HG02870 (cell line): Measurements from ENCODE around the gene TMEM263.

Experiments
- ATAC-seq: cut with Tn5 transposase; IDR thresholded peaks from one replicate; pipeline ENCODE4 v1.9.1; 2021; ENCODE audit warnings: mild to moderate bottlenecking, moderate library complexity; ENCODE audit not compliant: unreplicated experiment

The TMEM263 gene

DNA sequence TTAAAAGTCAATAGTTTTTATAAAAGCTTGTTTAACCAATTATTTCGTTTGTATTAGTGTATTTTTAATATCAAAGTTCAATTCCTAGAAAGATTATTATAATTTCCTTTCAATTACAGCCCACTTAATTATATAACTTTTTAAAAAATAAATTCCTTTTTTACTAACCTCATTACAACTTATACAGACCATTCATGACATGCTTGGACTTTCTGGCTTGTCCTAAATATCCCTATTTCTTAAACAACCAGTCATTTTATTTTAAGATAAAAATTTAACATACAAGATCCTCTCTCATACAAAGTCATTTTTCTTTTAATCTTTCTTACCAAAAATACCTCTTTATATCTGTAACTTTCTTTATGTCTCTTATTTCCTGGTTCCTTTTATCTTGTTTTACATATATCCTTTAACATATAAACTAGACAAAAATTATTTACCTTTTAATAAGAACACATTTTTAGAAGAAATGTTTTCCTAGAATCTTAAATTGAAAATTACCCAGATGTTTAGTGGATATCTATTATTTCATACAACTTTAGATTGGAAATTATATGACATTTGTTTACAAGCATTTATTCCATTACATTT is 10.4 kb upstream of the TMEM263 start:
- ATAC-seq, result no peak

- no peak for ATAC-seq
Measured at GRCh38 chr12:106947461-106947860, 8.2 kb upstream of the TMEM263 start.

GRCh38 chr12:106950591-106950990 is 5.1 kb upstream of the TMEM263 start:
- ATAC-seq, result no peak

GRCh38 chr12:106953352-106954250 is 2.1 kb upstream of the TMEM263 start:
- no peak for ATAC-seq

DNA sequence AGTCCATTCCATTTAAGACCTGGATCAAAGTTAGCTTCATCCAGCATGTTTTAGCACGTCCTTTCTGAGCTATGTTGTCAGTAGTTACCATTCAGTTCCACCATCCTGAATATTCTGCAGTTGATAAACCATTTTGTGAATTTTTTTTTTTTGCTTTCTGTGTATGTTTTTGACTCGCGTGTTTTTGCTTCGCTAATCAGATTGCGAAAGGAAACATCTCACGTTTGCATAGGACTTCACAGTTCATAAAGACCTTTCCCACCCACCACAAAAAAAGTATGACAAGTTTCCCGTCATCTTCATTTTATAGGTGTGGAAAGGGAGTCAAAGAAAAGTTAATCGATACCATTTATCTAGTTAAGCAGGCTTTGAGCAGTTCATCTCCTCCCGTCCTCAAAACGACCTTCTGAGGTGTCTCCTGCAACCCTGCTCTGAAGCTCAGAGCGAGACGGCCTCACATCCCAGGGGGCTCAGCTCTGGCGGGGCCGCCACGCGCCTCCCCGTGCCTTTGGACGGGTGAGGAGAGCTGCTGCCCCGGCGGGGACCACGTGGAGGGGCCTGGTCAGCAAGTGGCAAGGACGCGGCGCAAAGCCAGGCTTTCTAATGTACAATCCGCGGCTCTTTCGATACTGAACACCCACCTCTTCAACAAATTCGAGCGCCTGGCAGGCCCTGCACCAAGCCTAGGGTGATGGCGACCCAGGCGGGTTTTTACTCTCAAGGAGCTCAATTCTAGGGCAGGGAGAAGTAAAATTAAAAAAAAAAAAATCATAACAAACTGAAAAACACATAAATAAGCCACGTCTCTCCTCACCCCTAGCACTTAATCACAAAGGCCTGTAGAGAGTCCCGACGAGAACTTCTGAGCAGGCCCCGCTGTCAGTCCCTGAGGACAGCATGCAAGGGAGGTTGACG is 988 bp upstream of the TMEM263 start:
- no peak for ATAC-seq

GRCh38 chr12:106956048-106956578 is 406 bp downstream of the TMEM263 start:
- peak; percentile 28 for ATAC-seq

DNA sequence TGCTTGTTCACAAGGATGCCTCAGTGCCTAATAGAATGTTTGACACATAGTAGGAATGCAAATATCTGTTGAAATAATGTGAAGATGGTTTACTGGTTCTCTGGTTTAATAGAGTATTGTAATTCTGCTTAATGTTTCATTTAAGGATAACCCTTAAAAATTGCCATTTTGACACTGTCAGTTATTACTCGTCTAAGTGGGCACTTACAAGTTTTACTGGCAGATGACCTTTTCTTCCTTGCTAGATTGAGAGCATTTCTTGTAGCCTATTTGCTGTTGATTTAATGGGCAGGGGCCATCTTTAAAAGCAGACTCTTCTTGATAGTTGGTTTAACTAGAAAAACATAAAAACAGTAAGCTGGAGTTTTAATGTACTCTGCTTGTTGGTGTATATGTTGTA is 1.9 kb downstream of the TMEM263 start:
- ATAC-seq, result no peak

GRCh38 chr12:106960443-106960842 is 4.7 kb downstream of the TMEM263 start:
- ATAC-seq, result no peak

GRCh38 chr12:106962286-106962685 is 6.6 kb downstream of the TMEM263 start:
- ATAC-seq, result no peak

DNA sequence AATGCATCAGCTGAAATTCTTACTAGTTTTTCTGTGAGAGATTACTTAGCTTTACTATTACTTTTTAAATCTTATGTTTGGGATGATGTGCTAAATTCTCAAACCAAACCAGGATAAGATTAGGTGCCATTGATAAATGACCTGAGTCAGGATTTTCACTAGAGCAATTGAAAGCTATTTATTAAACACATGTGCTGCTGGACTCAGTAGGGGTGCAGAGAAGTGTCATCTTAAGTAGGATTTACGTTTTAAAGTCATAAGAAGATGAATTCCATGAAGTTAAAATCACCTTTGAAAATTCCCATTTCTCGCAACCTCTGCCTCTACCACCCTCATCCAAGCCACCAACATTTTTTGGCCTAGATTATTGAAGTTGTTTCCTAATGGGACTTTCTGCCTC is 8.8 kb downstream of the TMEM263 start:
- ATAC-seq, result no peak

DNA sequence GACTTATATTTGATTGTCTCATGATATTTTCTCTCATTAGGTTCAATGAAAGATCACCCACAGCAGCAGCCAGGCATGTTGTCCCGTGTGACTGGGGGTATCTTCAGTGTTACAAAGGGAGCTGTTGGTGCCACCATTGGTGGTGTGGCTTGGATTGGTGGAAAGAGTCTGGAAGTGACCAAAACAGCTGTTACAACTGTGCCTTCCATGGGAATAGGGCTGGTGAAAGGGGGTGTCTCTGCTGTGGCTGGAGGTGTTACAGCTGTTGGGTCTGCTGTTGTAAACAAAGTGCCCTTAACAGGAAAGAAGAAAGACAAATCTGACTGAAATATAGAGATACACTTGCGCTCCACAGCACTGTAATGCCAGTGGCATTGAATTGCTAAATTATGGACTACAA is 15.4 kb downstream of the TMEM263 start:
- ATAC-seq, result no peak

DNA sequence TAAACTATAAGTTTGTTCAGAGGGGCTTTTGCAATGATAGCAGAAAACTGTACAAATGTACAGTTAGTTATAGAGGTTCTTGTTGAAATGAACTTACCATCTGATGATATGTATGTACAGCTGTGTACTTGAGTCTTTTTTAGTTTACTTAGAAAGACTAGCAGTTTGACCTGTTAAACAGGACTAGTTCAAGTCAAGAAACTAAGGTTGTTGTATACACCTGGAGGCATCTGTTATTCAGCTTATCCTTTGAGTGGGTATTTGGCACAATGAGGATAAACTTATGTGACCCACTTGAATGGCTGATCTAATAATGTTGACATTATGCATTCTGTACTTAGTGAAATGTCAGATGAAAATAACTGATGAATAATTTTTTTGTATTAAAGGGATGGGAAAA is 17.8 kb downstream of the TMEM263 start:
- no peak for ATAC-seq

GRCh38 chr12:106974511-106974910 is 18.8 kb downstream of the TMEM263 start:
- ATAC-seq, result peak; percentile 76

GRCh38 chr12:106975098-106975497 is 19.4 kb downstream of the TMEM263 start:
- no peak for ATAC-seq

GRCh38 chr12:106975993-106976658 is 20.4 kb downstream of the TMEM263 start:
- no peak for ATAC-seq

- ATAC-seq, result no peak
Measured at GRCh38 chr12:106976668-106977067, 21.0 kb downstream of the TMEM263 start.

DNA sequence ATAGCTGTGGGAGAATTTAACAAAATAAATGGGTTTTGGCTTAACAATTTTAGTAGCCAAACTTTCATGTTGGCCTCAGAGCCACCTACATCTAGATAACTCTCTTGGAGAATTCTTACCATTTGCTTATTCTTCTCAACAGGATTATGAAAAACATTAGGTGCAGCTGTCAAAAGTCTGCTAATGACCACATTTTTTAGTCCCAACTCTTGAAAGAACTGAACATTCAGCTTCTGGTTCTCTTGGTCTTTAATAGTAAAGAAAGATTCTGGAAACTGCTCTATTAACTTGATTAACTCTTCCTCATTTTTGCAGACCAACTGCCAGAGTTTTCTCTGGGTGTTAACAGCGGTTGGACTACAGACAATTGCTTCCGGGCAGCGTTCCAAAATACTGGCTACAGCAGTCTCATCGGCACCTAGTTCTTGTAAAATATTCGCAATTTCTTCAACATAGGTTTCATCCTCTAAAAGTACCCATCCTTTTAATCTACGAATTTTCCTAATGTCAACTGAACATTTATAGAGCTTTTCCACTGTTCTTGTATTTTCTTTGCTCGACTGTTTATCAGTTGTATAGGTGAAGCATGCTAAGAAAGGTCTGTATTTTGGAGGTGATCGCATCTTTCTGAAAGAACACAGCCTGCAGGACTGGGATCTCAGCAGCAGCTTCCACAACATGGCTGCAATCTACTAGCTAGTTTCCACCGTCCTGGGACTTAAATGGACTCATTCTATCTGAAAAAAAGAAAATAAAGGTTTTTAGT is 22.5 kb downstream of the TMEM263 start:
- no peak for ATAC-seq

- ATAC-seq, result no peak
Measured at GRCh38 chr12:106980944-106981343, 25.2 kb downstream of the TMEM263 start.

- no peak for ATAC-seq
Measured at GRCh38 chr12:106981788-106982187, 26.1 kb downstream of the TMEM263 start.

DNA sequence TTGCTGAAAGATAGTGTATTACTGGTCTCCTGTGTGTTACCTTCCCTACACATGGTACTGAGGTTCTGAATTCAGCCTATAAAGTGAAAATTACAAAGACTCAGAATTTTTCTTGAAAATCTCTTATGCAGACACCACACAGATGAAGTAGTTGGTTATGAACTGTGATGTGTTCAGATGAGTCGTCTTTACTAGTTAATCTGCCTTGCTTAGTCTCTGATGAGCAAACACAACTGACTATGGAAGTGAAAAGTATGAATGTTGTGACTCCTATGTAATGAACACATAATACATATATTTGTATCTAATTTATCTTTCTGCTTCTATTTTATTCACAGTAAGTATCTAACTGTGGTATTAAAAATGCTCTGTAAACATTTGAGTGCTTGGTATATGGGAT is 26.5 kb downstream of the TMEM263 start:
- no peak for ATAC-seq
